Measurements from ENCODE around the gene PEX1.

The PEX1 gene

DNA sequence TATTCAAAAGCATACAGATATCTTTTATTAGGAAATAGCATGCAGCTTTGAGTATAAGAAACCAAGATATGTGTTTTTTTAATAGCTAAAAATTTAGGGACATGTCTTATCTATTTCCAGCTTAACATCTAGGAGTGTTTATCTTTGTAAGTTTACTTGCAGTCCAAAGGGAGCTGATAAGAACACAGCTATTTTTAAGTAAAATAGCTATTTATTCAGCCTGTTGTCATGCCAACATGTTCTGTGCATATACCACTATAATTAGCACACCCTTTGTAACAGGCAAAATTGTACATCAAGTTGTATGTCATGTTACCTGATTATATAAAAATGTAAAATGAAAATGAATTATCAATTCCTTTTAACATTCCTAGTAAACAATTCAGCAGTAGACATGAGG, 32.3 kb upstream of the PEX1 start:
- H3K27me3 ChIP-seq = no peaks in the 10 kb centered on the region
- peaks cover 45% of the 10 kb centered on the region for H3K36me3 ChIP-seq
- H3K4me3 ChIP-seq (ENCODE audit: low read depth in 1 of 2, low read length in 1 of 2) = no peak overlapping the region
- TF ChIP-seq, protein P1, sequence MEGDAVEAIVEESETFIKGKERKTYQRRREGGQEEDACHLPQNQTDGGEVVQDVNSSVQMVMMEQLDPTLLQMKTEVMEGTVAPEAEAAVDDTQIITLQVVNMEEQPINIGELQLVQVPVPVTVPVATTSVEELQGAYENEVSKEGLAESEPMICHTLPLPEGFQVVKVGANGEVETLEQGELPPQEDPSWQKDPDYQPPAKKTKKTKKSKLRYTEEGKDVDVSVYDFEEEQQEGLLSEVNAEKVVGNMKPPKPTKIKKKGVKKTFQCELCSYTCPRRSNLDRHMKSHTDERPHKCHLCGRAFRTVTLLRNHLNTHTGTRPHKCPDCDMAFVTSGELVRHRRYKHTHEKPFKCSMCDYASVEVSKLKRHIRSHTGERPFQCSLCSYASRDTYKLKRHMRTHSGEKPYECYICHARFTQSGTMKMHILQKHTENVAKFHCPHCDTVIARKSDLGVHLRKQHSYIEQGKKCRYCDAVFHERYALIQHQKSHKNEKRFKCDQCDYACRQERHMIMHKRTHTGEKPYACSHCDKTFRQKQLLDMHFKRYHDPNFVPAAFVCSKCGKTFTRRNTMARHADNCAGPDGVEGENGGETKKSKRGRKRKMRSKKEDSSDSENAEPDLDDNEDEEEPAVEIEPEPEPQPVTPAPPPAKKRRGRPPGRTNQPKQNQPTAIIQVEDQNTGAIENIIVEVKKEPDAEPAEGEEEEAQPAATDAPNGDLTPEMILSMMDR (IDR thresholded peaks at IDR 0.05) = no peak
- H3K4me1 ChIP-seq (ENCODE audit: control insufficient read depth in 1 of 2, insufficient read depth in 1 of 2, low read depth in 1 of 2, low read length in 1 of 2) = no peaks in the 10 kb centered on the region
- H3K9me3 ChIP-seq = no peaks in the 10 kb centered on the region
- no peak overlapping the region for H3K27ac ChIP-seq

DNA sequence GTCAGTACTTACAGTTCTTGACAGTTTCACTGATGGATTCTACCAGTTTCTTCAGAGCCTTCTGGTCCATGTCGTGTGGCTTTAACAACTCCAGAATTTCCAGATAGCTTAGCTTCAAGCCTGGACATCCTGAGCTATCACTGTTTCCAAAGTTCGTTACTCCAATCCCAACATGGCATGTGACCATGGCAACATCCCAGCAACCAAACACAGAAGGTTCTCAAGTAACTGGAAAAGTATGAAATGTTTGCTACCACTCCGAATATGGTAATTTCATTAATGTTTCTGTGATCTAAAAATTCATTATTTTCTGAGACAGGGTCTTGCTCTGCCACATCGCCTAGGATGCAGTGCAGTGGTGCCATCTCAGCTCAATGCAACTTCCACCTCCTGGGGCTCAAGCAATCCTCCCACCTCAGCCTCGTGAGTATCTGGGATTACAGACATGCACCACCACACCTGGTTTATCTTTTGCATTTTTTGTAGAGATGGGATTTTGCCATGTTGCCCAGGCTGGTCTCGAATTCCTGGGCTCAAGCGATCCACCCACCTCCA, 29.6 kb upstream of the PEX1 start:
- Histone ChIP-seq H3K9me3 (no peaks in the 10 kb centered on the region), H3K4me1 (ENCODE audit: control insufficient read depth in 1 of 2, insufficient read depth in 1 of 2, low read depth in 1 of 2, low read length in 1 of 2) (no peaks in the 10 kb centered on the region), H3K27me3 (no peaks in the 10 kb centered on the region), H3K27ac (no peak overlapping the region), H3K36me3 (peaks cover 28% of the 10 kb centered on the region), H3K4me3 (ENCODE audit: low read depth in 1 of 2, low read length in 1 of 2) (no peak overlapping the region)
- TF ChIP-seq, protein P1 (IDR thresholded peaks at IDR 0.05) = no peak

DNA sequence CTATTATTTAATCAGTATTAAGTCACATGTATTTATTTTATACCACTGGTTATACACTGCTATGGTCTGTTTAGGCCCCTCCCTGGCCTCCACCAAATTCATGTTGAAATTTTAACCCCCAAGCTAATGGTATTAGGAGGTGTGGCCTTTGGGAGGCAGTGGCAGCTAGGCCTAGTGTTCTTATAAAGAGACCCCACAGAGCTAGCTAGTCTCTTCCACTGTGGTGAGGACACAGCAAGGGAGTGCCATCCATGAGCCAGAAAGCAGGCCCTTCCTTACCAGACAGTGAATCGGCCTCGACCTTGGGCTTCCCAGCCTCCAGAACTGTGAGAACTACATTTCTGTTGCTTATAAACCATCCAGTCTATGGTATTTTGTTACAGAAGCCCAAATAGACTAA, 28.9 kb upstream of the PEX1 start:
- no peaks in the 10 kb centered on the region for H3K4me1 ChIP-seq (ENCODE audit: control insufficient read depth in 1 of 2, insufficient read depth in 1 of 2, low read depth in 1 of 2, low read length in 1 of 2)
- H3K27me3 ChIP-seq = no peaks in the 10 kb centered on the region
- no peak overlapping the region for H3K27ac ChIP-seq
- TF ChIP-seq, protein P1 (IDR thresholded peaks at IDR 0.05) = no peak
- no peaks in the 10 kb centered on the region for H3K9me3 ChIP-seq
- H3K4me3 ChIP-seq (ENCODE audit: low read depth in 1 of 2, low read length in 1 of 2) = no peak overlapping the region
- H3K36me3 ChIP-seq = peaks cover 25% of the 10 kb centered on the region

DNA sequence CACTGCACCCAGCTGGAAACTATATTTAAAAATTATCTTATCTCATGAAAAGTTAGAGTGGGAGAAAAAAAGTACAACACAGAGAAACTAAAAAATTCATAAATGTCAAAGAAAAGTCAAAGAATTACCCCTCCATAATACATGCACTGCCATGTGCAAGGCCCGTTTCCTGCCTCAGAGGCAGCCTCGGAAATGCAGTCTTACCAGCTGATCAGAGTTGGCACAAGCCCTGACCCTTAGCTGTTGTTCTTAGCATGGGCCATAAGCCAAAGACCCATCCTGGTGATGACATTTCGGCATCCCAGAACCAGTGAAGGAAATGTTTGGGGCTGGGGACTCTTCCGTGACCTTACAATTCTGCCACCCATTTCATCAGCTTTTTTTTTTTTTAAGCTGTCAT, 21.9 kb upstream of the PEX1 start:
- H3K4me3 ChIP-seq (ENCODE audit: low read depth in 1 of 2, low read length in 1 of 2) = no peak overlapping the region
- no peaks in the 10 kb centered on the region for H3K27me3 ChIP-seq
- no peaks in the 10 kb centered on the region for H3K4me1 ChIP-seq (ENCODE audit: control insufficient read depth in 1 of 2, insufficient read depth in 1 of 2, low read depth in 1 of 2, low read length in 1 of 2)
- H3K27ac ChIP-seq = no peak overlapping the region
- H3K9me3 ChIP-seq = no peaks in the 10 kb centered on the region
- TF ChIP-seq, protein P1 (IDR thresholded peaks at IDR 0.05) = no peak
- no peaks in the 10 kb centered on the region for H3K36me3 ChIP-seq

DNA sequence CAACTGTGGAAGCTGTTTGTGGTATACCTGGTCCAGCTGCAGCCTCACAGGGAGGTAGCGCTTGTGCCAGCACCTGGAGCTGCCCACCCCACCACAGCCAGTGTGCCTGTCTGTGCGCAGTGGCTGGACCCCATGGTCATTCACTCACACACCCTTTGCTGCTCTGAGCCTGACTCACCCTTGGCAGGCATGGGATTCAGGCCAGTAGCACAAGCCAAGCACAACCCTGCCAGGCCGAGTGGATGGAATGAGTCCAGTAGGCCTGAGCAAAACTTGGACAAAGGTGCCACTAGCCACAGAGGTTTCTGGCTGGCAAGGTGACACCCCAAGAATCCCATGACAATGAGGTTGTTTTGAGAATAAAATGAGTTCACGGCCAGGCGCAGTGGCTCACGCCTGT, 19.3 kb upstream of the PEX1 start:
- Histone ChIP-seq H3K9me3 (no peaks in the 10 kb centered on the region), H3K27ac (no peak overlapping the region), H3K36me3 (no peaks in the 10 kb centered on the region), H3K27me3 (no peaks in the 10 kb centered on the region), H3K4me1 (ENCODE audit: control insufficient read depth in 1 of 2, insufficient read depth in 1 of 2, low read depth in 1 of 2, low read length in 1 of 2) (no peaks in the 10 kb centered on the region), H3K4me3 (ENCODE audit: low read depth in 1 of 2, low read length in 1 of 2) (no peak overlapping the region)
- TF ChIP-seq, protein P1 (IDR thresholded peaks at IDR 0.05) = no peak

All from neutrophil (primary cell).